MM.1S (cell line): Measurements from ENCODE around the gene GPR107.
"Not testable (repeated sequence)": the region's sequence is repeated elsewhere in the genome, so short reads cannot be mapped to it uniquely, and the experiment has no call there.

ENCODE experiments used
- DNase-seq: peaks from one replicate; pipeline ENCODE4 v3.0.0-alpha.2; 2015
- H2AFZ ChIP-seq: fragments of 300-600 bp; sonication (generic); 2 replicates; pipeline ENCODE4 v1.6.0; 2016; ENCODE audit warnings: antibody characterized with exemption, low read length
- H3F3A ChIP-seq: fragments of 300-600 bp; sonication (generic); 2 replicates; pipeline ENCODE4 v1.6.1; 2016; ENCODE audit warnings: mild to moderate bottlenecking, antibody characterized with exemption, low read length, moderate library complexity, mixed read lengths; ENCODE audit not compliant: insufficient read depth
- H3K27ac ChIP-seq: fragments of 300-600 bp; sonication (generic); 2 replicates; pipeline ENCODE4 v1.5.1; 2016; ENCODE audit warnings: mild to moderate bottlenecking, low read length
- H3K27me3 ChIP-seq: fragments of 300-600 bp; sonication (generic); replicated peaks from 2 replicates; pipeline ENCODE4 v1.6.0; 2016; ENCODE audit warnings: low read length; ENCODE audit not compliant: insufficient read depth
- H3K36me3 ChIP-seq: fragments of 300-600 bp; sonication (generic); replicated peaks from 2 replicates; pipeline ENCODE4 v1.6.1; 2016; ENCODE audit warnings: mild to moderate bottlenecking, low read length, mixed read lengths; ENCODE audit not compliant: insufficient read depth
- H3K4me1 ChIP-seq: fragments of 300-600 bp; sonication (generic); 2 replicates; pipeline ENCODE4 v1.6.1; 2016; ENCODE audit warnings: low read length, mixed read lengths
- H3K4me2 ChIP-seq: fragments of 300-600 bp; sonication (generic); 2 replicates; pipeline ENCODE4 v1.6.0; 2016; ENCODE audit warnings: low read depth, low read length
- H3K4me3 ChIP-seq: fragments of 300-600 bp; sonication (generic); 2 replicates; pipeline ENCODE4 v1.5.1; 2016; ENCODE audit warnings: low read length, mixed read lengths
- H3K79me2 ChIP-seq: fragments of 300-600 bp; sonication (generic); 2 replicates; pipeline ENCODE4 v1.6.1; 2016; ENCODE audit warnings: mixed run types, low read length, mixed read lengths
- H3K9ac ChIP-seq: fragments of 300-600 bp; sonication (generic); 2 replicates; pipeline ENCODE4 v1.6.1; 2016; ENCODE audit warnings: low read length, mixed read lengths
- H3K9me2 ChIP-seq: fragments of 300-600 bp; sonication (generic); replicated peaks from 2 replicates; pipeline ENCODE4 v1.6.1; 2016; ENCODE audit warnings: mild to moderate bottlenecking, low read length, mixed read lengths; ENCODE audit not compliant: insufficient read depth
- H3K9me3 ChIP-seq: fragments of 300-600 bp; sonication (generic); replicated peaks from 2 replicates; pipeline ENCODE4 v1.6.1; 2016; ENCODE audit warnings: mild to moderate bottlenecking, low read length, mixed read lengths; ENCODE audit not compliant: insufficient read depth
- H4K20me1 ChIP-seq: fragments of 300-600 bp; sonication (generic); 2 replicates; pipeline ENCODE4 v1.6.1; 2016; ENCODE audit warnings: mild to moderate bottlenecking, low read length, moderate library complexity, mixed read lengths; ENCODE audit not compliant: insufficient read depth
- EZH2 ChIP-seq: fragments of 300-600 bp; sonication (generic); optimal IDR thresholded peaks from 2 replicates; pipeline ENCODE3; 2017; ENCODE audit warnings: low read depth, mild to moderate bottlenecking, antibody characterized with exemption, low read length, mixed read lengths
- EZH2phosphoT487 ChIP-seq: fragments of 300-600 bp; sonication (generic); IDR thresholded peaks from 2 replicates; pipeline ENCODE4 v1.6.1; 2018; ENCODE audit warnings: antibody characterized with exemption, low read length
- TF ChIP-seq, protein P1 (sequence below): fragments of 300-600 bp; sonication (generic); IDR thresholded peaks from 2 replicates; pipeline ENCODE4 v1.5.1; 2016; ENCODE audit warnings: antibody characterized with exemption, low read length, mixed read lengths

GPR107 gene

DNA sequence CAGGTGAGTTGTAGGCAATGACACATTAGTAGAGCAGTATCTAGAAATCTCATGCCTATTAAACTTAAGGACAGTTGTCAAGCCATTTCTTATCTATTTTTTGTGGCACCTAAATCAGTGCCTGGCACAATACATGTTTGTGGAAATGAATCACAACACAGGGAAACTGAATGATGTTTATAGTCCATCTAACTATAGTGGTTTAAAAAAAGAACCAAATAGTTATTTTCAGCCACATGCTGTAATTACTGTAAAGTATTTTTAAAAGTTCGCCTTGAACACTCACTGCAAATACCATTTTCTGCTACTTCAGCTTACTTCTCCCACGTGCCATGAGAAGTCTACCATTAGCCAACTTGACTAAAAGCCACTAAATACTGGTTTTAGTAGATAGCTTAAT lies 32.6 kb upstream of the GPR107 start:
- Histone ChIP-seq H3K9ac (no peak overlapping the region), H3K36me3 (no peaks in the 10 kb centered on the region), H2AFZ (no peak overlapping the region), H3K27me3 (no peaks in the 10 kb centered on the region), H4K20me1 (no peaks in the 10 kb centered on the region), H3F3A (no peaks in the 10 kb centered on the region), H3K9me3 (no peaks in the 10 kb centered on the region), H3K4me3 (no peak overlapping the region), H3K79me2 (peaks cover 29% of the 10 kb centered on the region), H3K27ac (no peak overlapping the region), H3K4me2 (no peak overlapping the region), H3K4me1 (peaks cover 11% of the 10 kb centered on the region), H3K9me2 (no peaks in the 10 kb centered on the region)
- TF ChIP-seq EZH2 (no peak), EZH2phosphoT487 (no peak)
- TF ChIP-seq, protein P1, sequence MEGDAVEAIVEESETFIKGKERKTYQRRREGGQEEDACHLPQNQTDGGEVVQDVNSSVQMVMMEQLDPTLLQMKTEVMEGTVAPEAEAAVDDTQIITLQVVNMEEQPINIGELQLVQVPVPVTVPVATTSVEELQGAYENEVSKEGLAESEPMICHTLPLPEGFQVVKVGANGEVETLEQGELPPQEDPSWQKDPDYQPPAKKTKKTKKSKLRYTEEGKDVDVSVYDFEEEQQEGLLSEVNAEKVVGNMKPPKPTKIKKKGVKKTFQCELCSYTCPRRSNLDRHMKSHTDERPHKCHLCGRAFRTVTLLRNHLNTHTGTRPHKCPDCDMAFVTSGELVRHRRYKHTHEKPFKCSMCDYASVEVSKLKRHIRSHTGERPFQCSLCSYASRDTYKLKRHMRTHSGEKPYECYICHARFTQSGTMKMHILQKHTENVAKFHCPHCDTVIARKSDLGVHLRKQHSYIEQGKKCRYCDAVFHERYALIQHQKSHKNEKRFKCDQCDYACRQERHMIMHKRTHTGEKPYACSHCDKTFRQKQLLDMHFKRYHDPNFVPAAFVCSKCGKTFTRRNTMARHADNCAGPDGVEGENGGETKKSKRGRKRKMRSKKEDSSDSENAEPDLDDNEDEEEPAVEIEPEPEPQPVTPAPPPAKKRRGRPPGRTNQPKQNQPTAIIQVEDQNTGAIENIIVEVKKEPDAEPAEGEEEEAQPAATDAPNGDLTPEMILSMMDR, result no peak
- DNase-seq, result no peak

GRCh38 chr9:130021842-130022241 lies 31.9 kb upstream of the GPR107 start:
- H2AFZ ChIP-seq, H3K36me3 ChIP-seq, H4K20me1 ChIP-seq, H3K4me2 ChIP-seq, H3K27me3 ChIP-seq, H3K9me2 ChIP-seq, H3K9ac ChIP-seq, H3K4me3 ChIP-seq, DNase-seq, H3K9me3 ChIP-seq, H3F3A ChIP-seq, H3K27ac ChIP-seq: not testable (repeated sequence)
- Histone ChIP-seq H3K79me2 (peaks cover 31% of the 10 kb centered on the region), H3K4me1 (peaks cover 11% of the 10 kb centered on the region)

DNA sequence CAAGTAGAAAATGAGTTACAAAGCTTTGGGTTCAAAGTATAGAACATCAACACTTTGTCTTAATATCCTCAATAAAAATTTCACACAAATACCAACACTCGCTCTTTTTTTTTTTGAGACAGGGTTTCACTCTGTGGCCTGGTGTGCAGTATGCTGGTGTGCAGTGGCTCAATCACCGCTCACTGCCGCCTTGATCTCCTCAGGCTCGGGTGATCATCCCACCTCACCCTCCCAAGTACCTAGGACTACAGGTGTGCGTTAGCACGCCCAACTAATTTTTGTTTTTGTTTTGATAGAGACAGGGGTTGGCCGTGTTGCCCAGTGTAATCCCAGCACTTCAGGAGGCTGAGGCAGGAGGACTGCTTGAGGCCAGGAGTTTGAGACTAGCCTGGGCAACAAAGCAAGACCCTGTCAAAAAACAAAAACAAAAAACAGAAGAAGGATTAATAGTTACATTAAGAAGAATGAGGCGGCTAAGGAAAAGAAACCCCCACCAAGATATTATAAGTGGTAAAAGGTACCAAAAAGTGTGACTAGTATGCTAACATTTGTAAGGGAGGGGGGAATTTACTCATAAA lies 31.1 kb upstream of the GPR107 start:
- no peak overlapping the region for H3K4me3 ChIP-seq
- no peaks in the 10 kb centered on the region for H3K9me3 ChIP-seq
- H3F3A ChIP-seq, result no peaks in the 10 kb centered on the region
- H3K27me3 ChIP-seq, result no peaks in the 10 kb centered on the region
- TF ChIP-seq EZH2phosphoT487 (no peak), EZH2 (no peak)
- TF ChIP-seq, protein P1, result no peak
- H3K36me3 ChIP-seq, result no peaks in the 10 kb centered on the region
- H3K4me1 ChIP-seq, result peaks cover 11% of the 10 kb centered on the region
- H3K79me2 ChIP-seq, result peaks cover 35% of the 10 kb centered on the region
- H3K9ac ChIP-seq, result no peak overlapping the region
- H3K4me2 ChIP-seq, result no peak overlapping the region
- no peaks in the 10 kb centered on the region for H4K20me1 ChIP-seq
- H3K27ac ChIP-seq, result no peak overlapping the region
- no peak for DNase-seq
- H2AFZ ChIP-seq, result no peak overlapping the region
- H3K9me2 ChIP-seq, result no peaks in the 10 kb centered on the region

- Histone ChIP-seq H3K79me2 (peaks cover 35% of the 10 kb centered on the region), H3K27ac (no peak overlapping the region), H3F3A (no peaks in the 10 kb centered on the region), H2AFZ (no peak overlapping the region), H3K9ac (no peak overlapping the region), H3K9me2 (no peaks in the 10 kb centered on the region), H3K4me2 (no peak overlapping the region), H3K4me3 (no peak overlapping the region), H3K4me1 (peaks cover 11% of the 10 kb centered on the region), H3K36me3 (no peaks in the 10 kb centered on the region), H3K9me3 (no peaks in the 10 kb centered on the region), H4K20me1 (no peaks in the 10 kb centered on the region), H3K27me3 (no peaks in the 10 kb centered on the region)
- peak; percentile 25 for DNase-seq
- TF ChIP-seq EZH2phosphoT487, result no peak
- no peak for TF ChIP-seq EZH2
- TF ChIP-seq, protein P1, result no peak
These were observed 30.4 kb upstream of the GPR107 start for GRCh38 chr9:130023144-130023787.
